GM18502 (cell line): ENCODE results near the gene LIPN.

Experiments
- ATAC-seq: cut with Tn5 transposase; IDR thresholded peaks from one replicate; pipeline ENCODE4 v1.9.1; 2021; ENCODE audit warnings: mild to moderate bottlenecking; ENCODE audit not compliant: unreplicated experiment, poor library complexity

The LIPN gene

GRCh38 chr10:88781206-88781605, 21.4 kb downstream of the LIPN start:
- ATAC-seq, result no peak

DNA sequence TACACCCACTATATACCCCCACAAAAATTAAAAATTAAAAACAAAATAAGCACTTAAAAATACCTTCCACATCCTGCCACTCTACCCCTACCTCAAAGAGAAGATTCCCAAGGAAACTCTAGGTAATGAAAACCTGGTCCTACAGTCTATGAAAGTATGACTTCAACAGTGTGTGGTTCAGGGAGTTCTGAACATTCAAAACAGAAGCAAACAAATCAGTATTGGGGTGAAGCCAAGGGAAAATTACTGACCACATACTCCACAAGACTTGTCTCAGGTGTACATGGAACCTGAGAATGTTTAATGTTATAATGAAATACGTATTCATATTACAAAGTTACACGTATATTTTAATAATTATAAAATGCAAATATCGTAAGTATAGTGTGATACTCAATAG, 22.4 kb downstream of the LIPN start:
- ATAC-seq, result no peak

DNA sequence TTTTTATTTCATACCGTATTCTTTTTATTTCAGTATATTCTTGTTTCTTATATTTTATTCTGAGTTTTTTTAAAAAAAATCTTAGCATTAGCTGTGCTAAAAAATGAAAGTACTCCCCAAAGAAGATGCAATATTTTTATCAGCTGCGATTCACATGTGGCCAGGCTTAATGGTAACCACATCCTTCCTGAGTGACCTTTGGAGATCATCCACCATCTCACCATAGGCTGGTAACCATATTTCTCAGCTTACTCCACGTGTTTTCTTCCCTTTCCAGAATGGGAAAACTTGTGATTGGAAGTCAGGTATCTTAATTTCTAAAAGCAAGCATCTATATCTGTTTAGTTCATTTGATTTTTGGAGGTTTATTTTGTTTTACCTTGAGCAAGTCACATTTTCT, 23.9 kb downstream of the LIPN start:
- no peak for ATAC-seq

GRCh38 chr10:88786032-88786770, 26.4 kb downstream of the LIPN start:
- no peak for ATAC-seq

DNA sequence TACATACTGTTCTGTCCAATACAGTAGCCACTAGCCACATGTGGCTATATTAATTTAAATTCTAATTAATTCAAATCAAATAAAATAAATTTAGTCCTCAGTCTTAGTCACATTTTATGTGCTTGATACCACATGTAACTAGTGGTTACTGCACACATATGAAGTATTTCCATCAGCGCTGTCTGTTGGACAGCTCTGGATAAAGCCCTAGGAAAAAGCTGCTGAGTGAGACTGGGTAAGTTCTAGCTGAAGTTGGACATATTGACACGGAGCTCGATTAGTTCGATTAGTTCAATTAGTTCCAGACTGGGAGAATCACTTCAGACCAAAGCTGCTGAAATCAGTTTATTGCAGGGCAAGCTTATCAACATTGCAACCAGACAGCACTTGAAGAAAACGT, 27.6 kb downstream of the LIPN start:
- ATAC-seq, result no peak

DNA sequence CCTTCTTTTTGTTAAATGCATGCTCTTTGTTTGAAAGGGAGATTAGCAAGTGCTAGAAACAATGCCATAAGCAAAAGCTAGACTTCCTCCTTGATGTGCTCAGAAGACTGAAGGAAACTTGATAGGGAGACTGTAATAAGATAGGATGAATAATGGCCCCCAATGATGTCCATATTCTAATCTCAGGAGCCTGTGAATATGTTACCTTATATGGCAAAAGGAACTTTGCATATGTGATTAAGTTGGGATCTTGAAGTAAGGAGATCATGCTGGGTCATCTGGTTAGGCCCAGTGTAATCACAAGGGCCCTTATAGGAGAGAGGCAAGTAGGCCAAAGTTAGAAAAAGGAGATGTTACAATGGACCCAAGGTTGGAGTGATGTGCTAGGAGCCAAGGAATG, 29.1 kb downstream of the LIPN start:
- no peak for ATAC-seq

DNA sequence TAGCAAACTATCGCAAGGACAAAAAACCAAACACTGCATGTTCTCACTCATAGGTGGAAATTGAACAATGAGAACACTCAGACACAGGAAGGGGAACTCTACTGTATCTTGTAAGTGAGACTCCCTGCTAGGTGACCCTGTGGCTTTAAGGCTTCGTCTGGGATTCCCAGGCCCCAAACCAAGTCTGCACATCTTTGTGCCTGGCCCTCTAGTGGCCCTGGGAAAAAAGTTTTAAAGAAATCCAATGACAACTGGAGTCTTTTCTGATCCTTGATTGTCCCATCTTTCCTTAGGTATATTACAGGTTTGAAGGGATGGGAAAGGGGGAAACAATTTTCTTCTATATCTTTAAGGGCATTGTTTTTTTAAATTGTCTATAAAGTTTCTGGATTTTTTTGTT, 32.1 kb downstream of the LIPN start:
- no peak for ATAC-seq

DNA sequence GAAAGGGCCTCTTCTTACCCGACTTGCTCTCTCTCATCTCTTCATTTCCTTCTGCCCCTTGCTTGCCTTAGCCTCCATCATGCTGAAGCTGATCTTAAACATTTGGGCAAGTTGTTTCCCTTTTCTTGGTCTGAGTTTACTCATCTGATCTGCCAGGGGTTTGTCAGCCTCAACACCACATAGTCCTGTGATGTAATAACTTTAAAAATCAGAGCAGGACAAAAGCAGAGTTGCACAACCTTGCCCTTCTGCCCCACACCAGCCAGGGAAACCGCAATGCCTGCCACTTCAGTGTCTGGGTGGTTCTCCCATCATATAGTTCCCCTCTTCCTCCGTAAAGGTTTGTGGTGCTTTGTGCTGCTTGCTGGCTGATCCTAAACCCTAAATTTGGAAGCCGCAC, 32.8 kb downstream of the LIPN start:
- no peak for ATAC-seq

DNA sequence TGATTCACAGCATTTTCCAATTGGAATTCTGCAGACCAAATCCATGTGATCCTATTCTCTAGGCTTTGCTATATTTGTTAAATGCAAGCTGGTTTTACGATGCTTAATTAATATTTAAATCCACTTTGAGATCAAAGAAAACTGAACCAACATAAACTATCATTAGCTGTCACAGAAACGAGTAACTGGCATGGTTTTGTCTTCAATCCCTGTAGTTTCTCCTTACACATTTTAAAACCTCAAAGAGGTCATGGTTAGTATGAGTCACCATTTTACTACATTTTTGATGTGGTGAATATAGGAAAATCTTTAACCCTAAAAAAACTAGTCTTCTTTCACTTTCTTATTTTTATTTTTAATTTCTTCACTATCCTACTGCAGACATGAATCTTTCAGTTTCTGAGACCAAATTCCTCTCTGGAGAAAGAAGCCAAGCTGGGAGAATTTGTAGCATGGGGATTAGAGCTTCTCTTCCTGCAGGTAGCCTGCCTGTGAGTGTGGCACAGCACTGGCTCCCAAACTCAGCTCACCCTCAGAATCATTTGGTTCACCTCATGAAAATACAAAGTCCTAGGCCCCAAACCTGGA, 34.0 kb downstream of the LIPN start:
- no peak for ATAC-seq

GRCh38 chr10:88794731-88795130, 34.9 kb downstream of the LIPN start:
- no peak for ATAC-seq

DNA sequence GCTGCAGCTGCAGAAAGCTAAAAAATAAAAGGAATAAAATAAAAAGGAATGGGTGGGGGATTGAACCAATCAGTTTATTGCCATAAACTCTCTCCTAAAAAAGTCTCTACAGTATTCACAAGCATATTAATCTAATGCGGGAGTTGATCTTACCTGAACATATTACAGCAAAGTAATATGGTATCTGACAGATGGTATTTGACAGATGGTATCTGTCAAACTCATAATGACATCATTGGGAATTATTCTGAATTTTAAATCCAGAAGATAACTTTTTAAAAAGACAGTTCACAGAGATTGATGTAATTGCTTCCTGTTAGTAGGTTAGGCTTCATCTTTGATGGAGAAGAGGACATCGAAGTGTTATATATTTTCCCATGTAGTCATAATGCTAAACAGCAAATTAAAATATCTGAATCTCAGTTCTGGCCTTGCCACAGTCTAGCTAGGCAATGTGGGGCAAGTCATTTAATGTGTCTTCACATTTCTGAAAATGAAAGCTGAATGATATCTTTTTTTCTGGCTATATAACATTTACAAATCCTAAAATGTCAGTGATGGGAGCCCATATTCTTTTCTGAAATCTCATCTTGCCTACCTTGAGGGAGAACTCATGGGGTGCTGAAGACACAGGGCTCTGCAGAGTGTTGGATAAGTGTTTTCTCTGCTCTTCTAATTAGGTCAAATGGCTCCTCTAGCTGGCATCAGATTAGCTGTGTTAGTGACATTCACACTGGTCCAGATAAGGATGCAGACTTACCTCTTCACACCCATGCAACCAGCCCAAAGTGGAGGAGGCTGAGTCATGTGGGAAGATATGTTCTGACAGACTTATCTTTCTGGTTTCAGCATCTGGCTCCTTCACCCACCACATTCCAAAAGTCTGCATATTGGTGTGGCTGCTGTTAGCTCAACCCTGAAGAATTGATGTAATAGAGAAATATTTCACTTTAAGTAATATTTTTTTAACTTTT, 40.6 kb downstream of the LIPN start:
- no peak for ATAC-seq

DNA sequence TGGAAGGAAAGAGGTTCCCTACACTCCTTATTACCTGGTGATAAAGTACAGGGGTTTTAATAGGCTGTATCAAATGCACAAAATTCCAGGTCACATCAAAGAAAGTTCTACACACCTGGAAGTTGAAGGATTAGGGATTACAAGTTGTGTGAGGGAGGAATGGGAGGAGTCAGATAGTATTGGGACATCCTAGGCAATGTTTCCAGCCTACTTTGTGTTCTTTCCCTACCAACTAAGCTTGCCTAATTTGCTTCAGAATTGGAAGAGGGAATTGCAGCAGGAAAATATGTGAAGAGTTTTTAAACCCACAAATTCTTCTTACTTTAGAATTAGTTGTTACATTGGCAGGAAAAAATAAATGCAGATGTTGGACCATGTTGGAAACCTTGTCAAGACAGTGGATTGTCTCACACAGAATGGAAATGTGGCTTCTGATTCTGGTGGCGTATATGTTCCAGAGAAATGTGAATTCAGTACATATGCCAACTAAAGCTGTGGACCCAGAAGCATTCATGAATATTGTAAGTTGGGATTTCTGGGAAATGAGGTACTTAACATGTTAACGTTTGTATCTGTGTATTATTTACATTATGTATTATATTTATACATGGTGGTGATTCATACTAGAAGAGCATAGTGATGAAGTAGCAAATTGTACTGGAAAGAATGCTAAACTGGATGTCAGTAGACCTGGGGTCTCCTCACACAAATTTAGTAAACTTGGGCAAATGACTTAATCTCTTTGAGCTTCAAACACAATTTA, 42.9 kb downstream of the LIPN start, which contains the start of gene LIPM:
LIPM (plus strand) TSS at position 208 of the 763 bp plus-strand sequence; CDS start at position 375, 167 bp downstream.
- ATAC-seq, result no peak

DNA sequence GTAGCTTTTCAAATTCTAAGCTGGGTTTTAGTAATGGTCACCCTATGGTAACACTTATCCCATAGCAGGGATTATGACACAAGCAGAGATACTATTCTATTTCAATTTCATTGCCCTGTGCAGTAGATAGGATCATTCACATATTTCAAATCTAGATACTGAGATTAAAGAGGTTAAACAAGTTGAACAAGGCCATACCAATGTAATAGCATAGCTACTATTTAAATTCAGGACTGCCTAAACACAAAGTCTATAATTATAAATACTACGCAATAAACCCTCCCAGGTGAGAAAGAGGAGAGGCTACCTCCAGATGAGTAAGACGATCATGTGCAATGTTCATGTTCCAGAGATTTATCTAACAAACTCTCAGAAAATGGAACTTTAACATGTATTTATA, 43.8 kb downstream of the LIPN start:
- ATAC-seq, result no peak

DNA sequence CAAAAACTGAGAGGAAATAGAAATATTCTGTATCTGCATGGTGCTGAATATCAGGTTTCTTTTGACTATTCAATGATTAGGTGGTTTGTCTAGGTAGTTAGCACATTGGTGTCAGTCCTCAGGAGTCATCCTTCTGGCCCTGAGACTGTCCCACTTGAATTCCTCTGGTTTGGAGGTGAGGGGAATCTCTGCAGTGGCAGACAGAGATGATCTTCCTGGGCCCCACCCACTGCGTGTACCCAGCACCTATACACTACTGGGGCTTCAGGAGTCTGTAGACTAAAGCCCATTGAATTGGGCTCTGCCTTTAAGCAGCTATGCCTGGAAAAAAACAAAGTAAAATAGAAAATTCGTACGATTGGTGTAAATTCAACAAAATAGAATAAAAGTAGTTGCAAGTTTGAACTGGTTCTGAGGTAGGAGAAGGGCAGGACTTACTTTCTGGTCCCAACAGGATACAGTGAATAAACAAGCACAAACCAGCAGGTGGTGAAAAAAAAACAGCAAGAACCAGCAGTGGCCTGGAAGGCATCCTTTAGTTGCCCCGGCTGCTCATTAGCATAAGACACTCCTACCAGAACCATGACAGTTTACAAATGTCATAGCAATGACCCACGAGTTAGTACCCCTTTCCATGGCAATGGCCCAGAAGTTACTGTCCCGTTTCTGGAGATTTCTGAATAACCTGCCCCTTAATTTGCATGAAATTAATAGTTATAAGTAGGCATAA, 44.4 kb downstream of the LIPN start:
- ATAC-seq, result no peak

- no peak for ATAC-seq
Observed at GRCh38 chr10:88805361-88805760, 45.5 kb downstream of the LIPN start.

GRCh38 chr10:88805924-88806323, 46.1 kb downstream of the LIPN start:
- ATAC-seq, result no peak

- ATAC-seq, result no peak
Observed at GRCh38 chr10:88809621-88810020, 49.8 kb downstream of the LIPN start.

DNA sequence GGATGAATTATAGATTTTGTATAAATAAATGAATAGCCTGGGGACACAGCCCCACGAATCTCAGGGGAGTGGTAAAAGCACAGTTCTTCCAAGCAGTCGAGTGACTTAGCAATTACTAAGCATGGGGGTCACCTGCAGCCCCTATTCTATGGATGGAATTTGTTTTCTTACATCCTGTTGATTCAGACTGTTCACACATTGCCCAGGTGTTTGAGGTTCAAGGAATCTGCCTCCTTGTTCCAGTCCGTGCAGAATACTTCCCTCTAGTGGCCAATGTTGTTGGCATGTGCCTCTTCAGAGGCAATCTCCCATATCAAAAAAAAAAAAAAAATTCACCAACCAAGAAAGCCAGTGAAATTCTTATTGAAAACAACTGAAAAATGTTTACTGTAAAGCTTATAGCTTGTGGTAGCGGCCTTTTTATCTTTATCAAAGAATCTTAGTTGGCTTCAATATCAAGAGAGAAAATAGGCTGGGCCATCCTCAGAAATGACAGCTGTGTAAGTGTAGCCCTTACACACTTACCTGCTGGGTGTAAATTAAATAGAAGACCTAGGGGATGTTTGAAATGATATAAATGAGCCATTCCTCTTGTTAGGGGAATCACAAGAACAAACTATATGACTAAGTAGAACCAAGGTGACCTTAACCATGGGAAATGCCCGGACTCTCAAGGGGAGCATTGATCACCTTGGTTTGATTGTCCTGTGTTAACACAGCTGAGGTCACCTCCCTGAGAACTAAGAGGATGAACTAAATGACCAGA, 50.6 kb downstream of the LIPN start:
- no peak for ATAC-seq

DNA sequence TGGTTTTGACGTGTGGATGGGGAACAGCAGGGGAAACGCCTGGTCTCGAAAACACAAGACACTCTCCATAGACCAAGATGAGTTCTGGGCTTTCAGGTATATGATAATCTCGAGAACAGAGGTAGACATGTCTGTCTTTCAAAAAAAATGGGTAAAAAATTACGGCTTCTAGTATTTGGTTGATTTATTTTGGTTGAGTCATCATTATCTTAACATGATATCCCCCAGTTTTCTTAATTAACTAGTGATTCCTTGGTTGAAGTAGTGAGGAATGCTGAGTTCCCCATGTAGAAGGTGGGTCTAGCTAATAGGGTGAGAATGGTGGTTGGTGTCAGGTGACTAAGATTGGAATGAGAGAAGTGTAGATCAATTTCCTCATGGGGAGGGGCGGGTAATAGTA, 53.4 kb downstream of the LIPN start:
- no peak for ATAC-seq
